HCT116 (cell line): Measurements from ENCODE around the gene PSMA7.

ENCODE experiments used
- EGR1 ChIP-seq: IDR thresholded peaks from 2 replicates; pipeline ENCODE4 v1.6.1; 2012; ENCODE audit warnings: low read depth
- EZH2 ChIP-seq: fragments of 200-600 bp; sonication (generic); IDR thresholded peaks from 2 replicates; pipeline ENCODE4 v1.6.1; 2017; ENCODE audit warnings: antibody characterized with exemption, mixed run types
- POLR2A ChIP-seq: IDR thresholded peaks from 2 replicates; pipeline ENCODE4 v1.7.0; 2011; ENCODE audit warnings: borderline replicate concordance; ENCODE audit not compliant: insufficient read depth, insufficient read length; ENCODE audit errors: extremely low read depth
- POLR2AphosphoS5 ChIP-seq: IDR thresholded peaks from 2 replicates; pipeline ENCODE4 v1.6.1; 2011; ENCODE audit warnings: mild to moderate bottlenecking, low read depth, low read length, moderate library complexity
- RAD21 ChIP-seq: IDR thresholded peaks from 2 replicates; pipeline ENCODE4 v1.6.1; 2012; ENCODE audit warnings: low read depth, mild to moderate bottlenecking
- SRF ChIP-seq: IDR thresholded peaks from 2 replicates; pipeline ENCODE4 v1.6.1; 2012; ENCODE audit warnings: low read depth
- TF ChIP-seq, protein P1 (sequence below), 3 experiments: fragments of 200-600 bp in 1 of 3; sonication (generic) in 1 of 3; IDR thresholded peaks in 2 of 3; conservative IDR thresholded peaks in 1 of 3; 2 replicates each; pipeline ENCODE4 v1.5.1; 2012 to 2017; ENCODE audit warnings: low read depth in 2 of 3, low read length in 2 of 3, antibody characterized with exemption in 1 of 3, borderline replicate concordance in 1 of 3, control low read depth in 1 of 3, mild to moderate bottlenecking in 1 of 3, mixed read lengths in 1 of 3, mixed run types in 1 of 3, moderate library complexity in 1 of 3; ENCODE audit not compliant: insufficient read depth in 1 of 3
- TF ChIP-seq, protein P2 (sequence below): IDR thresholded peaks from 2 replicates; pipeline ENCODE4 v1.6.1; 2011; ENCODE audit warnings: mild to moderate bottlenecking, low read length, moderate library complexity; ENCODE audit not compliant: insufficient replicate concordance; ENCODE audit errors: extremely low read depth

DNA sequence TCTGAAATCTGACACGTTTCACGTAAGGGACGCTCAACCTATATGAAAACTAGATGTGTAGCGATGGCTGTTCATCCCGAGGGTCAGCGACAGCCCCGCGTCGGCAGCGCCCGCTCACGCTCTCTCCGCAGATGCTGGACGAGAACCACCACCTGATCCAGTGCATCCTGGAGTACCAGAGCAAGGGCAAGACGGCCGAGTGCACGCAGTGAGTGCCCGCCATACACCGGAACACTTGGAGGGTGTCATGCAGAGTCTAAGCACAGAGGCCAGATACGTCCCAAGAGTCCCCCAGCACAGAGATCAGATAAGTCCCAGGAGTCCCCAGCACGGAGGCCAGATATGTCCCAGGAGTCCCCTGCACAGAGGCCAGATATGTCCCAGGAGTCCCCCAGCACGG, 15.3 kb upstream of the PSMA7 start:
- TF ChIP-seq, protein P1, sequence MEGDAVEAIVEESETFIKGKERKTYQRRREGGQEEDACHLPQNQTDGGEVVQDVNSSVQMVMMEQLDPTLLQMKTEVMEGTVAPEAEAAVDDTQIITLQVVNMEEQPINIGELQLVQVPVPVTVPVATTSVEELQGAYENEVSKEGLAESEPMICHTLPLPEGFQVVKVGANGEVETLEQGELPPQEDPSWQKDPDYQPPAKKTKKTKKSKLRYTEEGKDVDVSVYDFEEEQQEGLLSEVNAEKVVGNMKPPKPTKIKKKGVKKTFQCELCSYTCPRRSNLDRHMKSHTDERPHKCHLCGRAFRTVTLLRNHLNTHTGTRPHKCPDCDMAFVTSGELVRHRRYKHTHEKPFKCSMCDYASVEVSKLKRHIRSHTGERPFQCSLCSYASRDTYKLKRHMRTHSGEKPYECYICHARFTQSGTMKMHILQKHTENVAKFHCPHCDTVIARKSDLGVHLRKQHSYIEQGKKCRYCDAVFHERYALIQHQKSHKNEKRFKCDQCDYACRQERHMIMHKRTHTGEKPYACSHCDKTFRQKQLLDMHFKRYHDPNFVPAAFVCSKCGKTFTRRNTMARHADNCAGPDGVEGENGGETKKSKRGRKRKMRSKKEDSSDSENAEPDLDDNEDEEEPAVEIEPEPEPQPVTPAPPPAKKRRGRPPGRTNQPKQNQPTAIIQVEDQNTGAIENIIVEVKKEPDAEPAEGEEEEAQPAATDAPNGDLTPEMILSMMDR (IDR thresholded peaks at IDR 0.05 in 2 of 3, conservative IDR thresholded peaks at IDR 0.05 in 1 of 3; ENCODE audit: borderline replicate concordance in 1 of 3, insufficient read depth in 1 of 3, low read depth in 2 of 3, low read length in 2 of 3): no peak
- TF ChIP-seq, protein P2, sequence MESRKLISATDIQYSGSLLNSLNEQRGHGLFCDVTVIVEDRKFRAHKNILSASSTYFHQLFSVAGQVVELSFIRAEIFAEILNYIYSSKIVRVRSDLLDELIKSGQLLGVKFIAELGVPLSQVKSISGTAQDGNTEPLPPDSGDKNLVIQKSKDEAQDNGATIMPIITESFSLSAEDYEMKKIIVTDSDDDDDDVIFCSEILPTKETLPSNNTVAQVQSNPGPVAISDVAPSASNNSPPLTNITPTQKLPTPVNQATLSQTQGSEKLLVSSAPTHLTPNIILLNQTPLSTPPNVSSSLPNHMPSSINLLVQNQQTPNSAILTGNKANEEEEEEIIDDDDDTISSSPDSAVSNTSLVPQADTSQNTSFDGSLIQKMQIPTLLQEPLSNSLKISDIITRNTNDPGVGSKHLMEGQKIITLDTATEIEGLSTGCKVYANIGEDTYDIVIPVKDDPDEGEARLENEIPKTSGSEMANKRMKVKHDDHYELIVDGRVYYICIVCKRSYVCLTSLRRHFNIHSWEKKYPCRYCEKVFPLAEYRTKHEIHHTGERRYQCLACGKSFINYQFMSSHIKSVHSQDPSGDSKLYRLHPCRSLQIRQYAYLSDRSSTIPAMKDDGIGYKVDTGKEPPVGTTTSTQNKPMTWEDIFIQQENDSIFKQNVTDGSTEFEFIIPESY: no peak
- TF ChIP-seq RAD21 (no peak), POLR2AphosphoS5 (no peak), SRF (no peak), EZH2 (no peak), EGR1 (no peak), POLR2A (no peak)
